ENCODE data around the gene SIAH3. TPM values are rescaled to one million over a fixed set of nuclear protein-coding genes. Genes with fewer than 3 reads are reported as not detected.

The SIAH3 gene
- total and polyA plus RNA-seq, 7 experiments from 2014 or later: 0.13 to 2.6 (median 0.34) TPM

DNA sequence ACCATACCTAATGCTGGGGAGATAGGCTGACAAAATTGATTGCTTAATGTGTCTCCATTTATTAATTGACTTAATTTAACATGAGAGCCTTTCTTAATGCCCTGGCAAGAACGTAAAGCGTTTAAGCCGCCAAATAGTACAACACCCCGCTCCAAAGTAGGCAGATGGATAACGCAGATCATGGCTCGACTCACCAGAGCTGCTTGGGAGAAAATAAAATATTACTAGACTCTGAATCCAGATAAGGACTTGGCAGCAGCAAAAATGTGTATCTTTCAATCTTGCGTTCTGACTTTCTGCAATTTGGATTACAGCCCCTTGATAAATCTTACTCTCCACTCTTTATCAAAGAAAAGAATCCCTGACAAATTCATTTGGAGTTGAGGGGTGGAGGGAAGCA lies 403 bp upstream of the SIAH3 start:
- peak overlapping the region; percentile 75 to 94 (median 90) for H3K4me3 Mint-ChIP-seq
- POLR2A ChIA-PET: no interaction called here
- DNase-seq (no peak), ATAC-seq (no peak)
- H3K4me1 Mint-ChIP-seq: peaks cover 31 to 50% (median 49%) of the 10 kb centered on the region in 7 donors
- peaks cover 0 to 4% of the 10 kb centered on the region in 2 donors for H3K27me3 ChIP-seq (ENCODE audit: control insufficient read depth in 2 of 2, insufficient read depth in 2 of 2, low read length in 2 of 2)
- peaks cover 0 to 4% (median 0%) of the 10 kb centered on the region in 3 experiments for H3K9me3 ChIP-seq (ENCODE audit: control insufficient read depth in 2 of 3, low read length in 3 of 3)
- H3K4me3 ChIP-seq (ENCODE audit: low read length): no peak overlapping the region
- intact Hi-C loops (cut with micrococcal nuclease): loop anchor here in 1 of 2 donors (5.0 kb wide), 1 partner anchor 115 kb away; no protein-coding TSS in a partner anchor
- no peak overlapping the region for H3K27ac ChIP-seq (ENCODE audit: low read depth, low read length)
- CTCF ChIA-PET: no interaction called here
- no peaks in the 10 kb centered on the region for H3K36me3 ChIP-seq (ENCODE audit: control insufficient read depth in 2 of 3, insufficient read depth in 3 of 3, low read length in 3 of 3)
- H3K4me1 ChIP-seq (ENCODE audit: control insufficient read depth in 2 of 2, insufficient read depth in 2 of 2, low read length in 2 of 2): peaks cover 26 to 38% of the 10 kb centered on the region in 2 donors
- H3K9me3 Mint-ChIP-seq: peaks cover 0 to 13% (median 5%) of the 10 kb centered on the region in 11 donors
- H3K27me3 Mint-ChIP-seq: peaks cover 0 to 75% (median 5%) of the 10 kb centered on the region in 5 donors
- peaks cover 0 to 4% (median 0%) of the 10 kb centered on the region in 5 donors for H3K36me3 Mint-ChIP-seq
- peak overlapping the region in 8 of 9 donors; percentile 72 to 96 (median 90) for H3K27ac Mint-ChIP-seq

DNA sequence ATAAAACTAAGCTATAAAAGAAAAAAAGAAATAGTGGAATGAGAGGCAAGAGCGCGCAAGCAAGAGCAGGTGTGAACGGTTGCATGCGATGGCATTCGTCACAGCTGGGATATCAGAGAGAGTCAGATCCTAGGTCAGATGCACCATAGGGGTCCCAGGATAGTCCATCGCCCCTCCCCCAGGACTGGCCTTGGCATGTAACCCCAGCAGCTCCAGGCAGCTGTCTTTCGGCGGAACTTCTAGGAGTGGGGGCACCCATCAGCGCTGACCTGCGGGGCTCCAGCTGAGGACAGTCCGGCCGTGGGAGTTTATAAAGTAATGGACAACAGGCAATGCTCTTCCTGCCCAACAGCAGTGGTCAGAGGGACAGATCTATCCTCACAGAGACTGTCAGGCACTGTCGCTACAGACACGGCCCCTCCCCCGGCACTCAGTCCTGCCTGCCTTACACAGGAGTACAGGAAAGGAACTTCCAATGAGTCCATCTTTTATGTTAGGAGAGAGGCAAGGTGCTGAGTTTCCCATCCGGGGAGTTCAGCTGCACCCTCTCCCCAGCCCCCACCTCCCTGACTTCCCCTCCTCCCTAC lies 1.4 kb downstream of the SIAH3 start:
- H3K36me3 Mint-ChIP-seq: peaks cover 0 to 4% (median 0%) of the 10 kb centered on the region in 5 donors
- POLR2A ChIA-PET: interaction anchor here (2.5 kb wide), 1 partner anchor 9 kb away, joined by 20 read pairs; no protein-coding TSS in a partner anchor
- H3K4me3 Mint-ChIP-seq: peak overlapping the region; percentile 75 to 94 (median 90)
- CTCF ChIA-PET: no interaction called here
- peak in 1 of 9 donors; percentile 6 for DNase-seq
- H3K36me3 ChIP-seq (ENCODE audit: control insufficient read depth in 2 of 3, insufficient read depth in 3 of 3, low read length in 3 of 3): no peaks in the 10 kb centered on the region
- H3K27me3 Mint-ChIP-seq: peaks cover 0 to 65% (median 5%) of the 10 kb centered on the region in 5 donors
- peaks cover 0 to 4% (median 0%) of the 10 kb centered on the region in 3 experiments for H3K9me3 ChIP-seq (ENCODE audit: control insufficient read depth in 2 of 3, low read length in 3 of 3)
- H3K27me3 ChIP-seq (ENCODE audit: control insufficient read depth in 2 of 2, insufficient read depth in 2 of 2, low read length in 2 of 2): no peaks in the 10 kb centered on the region
- peak overlapping the region in 8 of 9 donors; percentile 9 to 96 (median 87) for H3K27ac Mint-ChIP-seq
- peaks cover 0 to 13% (median 5%) of the 10 kb centered on the region in 11 donors for H3K9me3 Mint-ChIP-seq
- peaks cover 29 to 45% of the 10 kb centered on the region in 2 donors for H3K4me1 ChIP-seq (ENCODE audit: control insufficient read depth in 2 of 2, insufficient read depth in 2 of 2, low read length in 2 of 2)
- intact Hi-C loops (cut with micrococcal nuclease): loop anchor here in 1 of 2 donors (5.0 kb wide), 1 partner anchor 117 kb away; no protein-coding TSS in a partner anchor
- ATAC-seq: no peak
- peak overlapping the region; percentile 57 for H3K4me3 ChIP-seq (ENCODE audit: low read length)
- peaks cover 38 to 64% (median 61%) of the 10 kb centered on the region in 7 donors for H3K4me1 Mint-ChIP-seq
- H3K27ac ChIP-seq (ENCODE audit: low read depth, low read length): no peak overlapping the region

DNA sequence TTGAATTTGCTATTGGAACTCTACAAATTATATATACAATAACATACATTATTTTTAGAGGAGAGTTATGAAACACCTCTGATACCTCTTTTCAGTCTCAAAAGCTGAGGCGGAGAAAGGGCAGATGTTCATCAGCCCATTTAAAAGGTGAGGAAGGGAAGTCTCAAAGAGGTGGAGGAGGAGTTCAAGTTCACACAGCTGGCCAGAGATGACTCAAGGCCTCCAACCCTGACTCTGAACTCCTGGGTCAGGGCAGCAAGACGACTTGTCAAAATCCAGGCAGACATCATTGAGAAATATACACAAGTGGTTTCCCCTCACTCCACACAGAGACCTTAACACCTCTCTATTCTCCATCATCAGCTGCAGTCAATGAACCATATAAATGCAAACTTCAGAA lies 2.1 kb downstream of the SIAH3 start:
- ATAC-seq: no peak
- Histone ChIP-seq H3K4me1 (ENCODE audit: control insufficient read depth in 2 of 2, insufficient read depth in 2 of 2, low read length in 2 of 2) (peaks cover 29 to 45% of the 10 kb centered on the region in 2 donors), H3K9me3 (ENCODE audit: control insufficient read depth in 2 of 3, low read length in 3 of 3) (peaks cover 0 to 4% (median 0%) of the 10 kb centered on the region in 3 experiments), H3K27ac (ENCODE audit: low read depth, low read length) (no peak overlapping the region), H3K27me3 (ENCODE audit: control insufficient read depth in 2 of 2, insufficient read depth in 2 of 2, low read length in 2 of 2) (no peaks in the 10 kb centered on the region), H3K36me3 (ENCODE audit: control insufficient read depth in 2 of 3, insufficient read depth in 3 of 3, low read length in 3 of 3) (no peaks in the 10 kb centered on the region), H3K4me3 (ENCODE audit: low read length) (no peak overlapping the region)
- DNase-seq: no peak
- Mint-ChIP-seq H3K27me3 (peaks cover 0 to 62% (median 5%) of the 10 kb centered on the region in 5 donors), H3K27ac (peak overlapping the region in 8 of 9 donors; percentile 9 to 96 (median 72)), H3K4me1 (peaks cover 38 to 64% (median 61%) of the 10 kb centered on the region in 7 donors), H3K4me3 (peak overlapping the region in 9 of 10 donors; percentile 50 to 94 (median 91)), H3K36me3 (peaks cover 0 to 4% (median 0%) of the 10 kb centered on the region in 5 donors), H3K9me3 (peaks cover 0 to 6% (median 5%) of the 10 kb centered on the region in 11 donors)
- intact Hi-C loops (cut with micrococcal nuclease): loop anchor here (1.0 to 10.0 kb wide), 4 partner anchors 37 to 705 kb away; partner anchors contain the start of genes LRCH1 (in 1 of the 2) and ZC3H13 (in 1 of the 2)
- CTCF ChIA-PET: interaction anchor here (0.6 to 1.7 kb wide), 2 partner anchors 29 to 42 kb away, joined by 3 to 5 read pairs; no protein-coding TSS in a partner anchor
- POLR2A ChIA-PET: interaction anchor here (0.7 to 2.5 kb wide), 3 partner anchors 8 to 402 kb away, joined by 3 to 20 read pairs (median 3); no protein-coding TSS in a partner anchor

DNA sequence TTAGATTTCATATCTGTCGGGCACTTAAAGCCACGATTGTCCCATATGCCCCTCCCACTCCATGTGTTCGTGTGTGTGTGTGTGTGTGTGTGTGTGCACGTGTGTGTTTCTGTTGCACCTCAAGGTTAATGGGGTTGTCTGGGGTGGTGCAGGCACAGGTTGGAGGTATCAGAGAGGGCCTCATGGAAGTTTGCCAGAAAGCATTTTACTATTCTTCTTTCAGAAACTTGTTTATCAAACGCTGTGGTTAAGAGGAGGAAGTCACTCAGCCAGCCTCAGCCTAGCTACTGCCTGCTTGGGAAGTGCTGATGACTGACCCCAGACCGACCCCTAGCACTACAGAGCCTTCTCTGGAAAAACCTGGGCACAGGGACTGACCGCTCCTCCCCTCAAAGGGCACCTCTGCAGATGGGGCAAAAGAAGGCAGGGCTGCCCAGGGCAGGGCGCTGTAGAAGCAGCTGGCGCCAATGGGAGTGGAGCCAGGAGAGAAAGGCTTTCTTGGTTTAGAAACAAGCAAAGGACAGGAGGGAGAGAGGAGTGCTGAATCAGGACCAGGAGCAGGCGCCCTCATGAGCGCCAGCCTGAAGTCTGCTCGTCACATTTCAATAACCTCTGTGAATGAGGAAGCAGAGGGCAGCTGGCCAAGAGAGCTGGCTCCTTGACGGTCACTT lies 3.9 kb downstream of the SIAH3 start:
- peak overlapping the region; percentile 19 for H3K27ac ChIP-seq (ENCODE audit: low read depth, low read length)
- intact Hi-C loops (cut with micrococcal nuclease): loop anchor here (5.0 to 10.0 kb wide), 3 partner anchors 35 to 707 kb away; partner anchors contain the start of gene LRCH1 (in 1 of the 2)

DNA sequence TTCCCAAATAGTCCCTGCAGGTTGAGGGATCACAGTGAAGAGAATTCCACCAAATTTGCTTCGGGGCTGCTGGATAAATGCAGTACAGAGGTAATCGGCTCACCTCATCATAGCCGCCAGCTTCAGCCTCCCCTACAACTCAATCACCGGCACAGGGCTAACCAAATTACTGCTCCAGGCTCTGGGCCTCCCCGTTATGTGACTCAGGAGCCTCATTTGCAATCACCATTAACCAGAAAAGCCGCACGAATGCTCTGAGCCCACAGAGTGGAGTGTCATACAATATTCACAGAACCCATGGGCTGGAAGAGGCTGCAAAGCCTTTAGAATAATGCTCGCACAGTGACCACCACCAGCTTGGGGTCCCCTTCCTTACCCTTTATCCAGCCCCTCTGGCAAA lies 4.9 kb downstream of the SIAH3 start:
- Histone ChIP-seq H3K4me3 (ENCODE audit: low read length) (peak overlapping the region; percentile 11), H3K4me1 (ENCODE audit: control insufficient read depth in 2 of 2, insufficient read depth in 2 of 2, low read length in 2 of 2) (peaks cover 29 to 45% of the 10 kb centered on the region in 2 donors), H3K27ac (ENCODE audit: low read depth, low read length) (no peak overlapping the region), H3K9me3 (ENCODE audit: control insufficient read depth in 2 of 3, low read length in 3 of 3) (no peaks in the 10 kb centered on the region), H3K27me3 (ENCODE audit: control insufficient read depth in 2 of 2, insufficient read depth in 2 of 2, low read length in 2 of 2) (no peaks in the 10 kb centered on the region), H3K36me3 (ENCODE audit: control insufficient read depth in 2 of 3, insufficient read depth in 3 of 3, low read length in 3 of 3) (no peaks in the 10 kb centered on the region)
- peaks cover 0 to 3% (median 0%) of the 10 kb centered on the region in 5 donors for H3K36me3 Mint-ChIP-seq
- H3K9me3 Mint-ChIP-seq: no peaks in the 10 kb centered on the region
- H3K4me3 Mint-ChIP-seq: peak overlapping the region in 5 of 10 donors; percentile 10 to 79 (median 66)
- CTCF ChIA-PET: no interaction called here
- DNase-seq: no peak
- POLR2A ChIA-PET: interaction anchor here (0.6 to 1.2 kb wide), 5 partner anchors 21 to 878 kb away, joined by 3 to 4 read pairs (median 3); no protein-coding TSS in a partner anchor
- no peak for ATAC-seq
- H3K27ac Mint-ChIP-seq: peak overlapping the region in 5 of 9 donors; percentile 6 to 98 (median 95)
- peaks cover 38 to 62% (median 59%) of the 10 kb centered on the region in 7 donors for H3K4me1 Mint-ChIP-seq
- H3K27me3 Mint-ChIP-seq: peaks cover 0 to 38% (median 5%) of the 10 kb centered on the region in 5 donors
- intact Hi-C loops (cut with micrococcal nuclease): loop anchor here (5.0 to 10.0 kb wide), 3 partner anchors 34 to 708 kb away; partner anchors contain the start of gene LRCH1 (in 1 of the 2)

More for the DNA sequence above, 3.9 kb downstream of the SIAH3 start:
- Mint-ChIP-seq H3K36me3 (peaks cover 0 to 3% (median 0%) of the 10 kb centered on the region in 5 donors), H3K4me3 (peak overlapping the region; percentile 61 to 89 (median 76)), H3K27me3 (peaks cover 0 to 48% (median 5%) of the 10 kb centered on the region in 5 donors), H3K4me1 (peaks cover 38 to 66% (median 61%) of the 10 kb centered on the region in 7 donors), H3K27ac (peak overlapping the region; percentile 14 to 98 (median 90)), H3K9me3 (no peaks in the 10 kb centered on the region)
- H3K36me3 ChIP-seq (ENCODE audit: control insufficient read depth in 2 of 3, insufficient read depth in 3 of 3, low read length in 3 of 3): no peaks in the 10 kb centered on the region
- ChIA-PET POLR2A (interaction anchor here (0.6 to 1.2 kb wide), 6 partner anchors 22 to 879 kb away, joined by 3 to 4 read pairs (median 3); no protein-coding TSS in a partner anchor), CTCF (interaction anchor here (0.6 to 1.7 kb wide), 2 partner anchors 40 to 582 kb away, joined by 4 to 5 read pairs; no protein-coding TSS in a partner anchor)
- H3K4me1 ChIP-seq (ENCODE audit: control insufficient read depth in 2 of 2, insufficient read depth in 2 of 2, low read length in 2 of 2): peaks cover 29 to 45% of the 10 kb centered on the region in 2 donors
- ATAC-seq: peak; percentile 79
- DNase-seq: peak; percentile 15 to 83 (median 78)
- H3K9me3 ChIP-seq (ENCODE audit: control insufficient read depth in 2 of 3, low read length in 3 of 3): no peaks in the 10 kb centered on the region
- no peaks in the 10 kb centered on the region for H3K27me3 ChIP-seq (ENCODE audit: control insufficient read depth in 2 of 2, insufficient read depth in 2 of 2, low read length in 2 of 2)
- H3K4me3 ChIP-seq (ENCODE audit: low read length): peak overlapping the region; percentile 11

DNA sequence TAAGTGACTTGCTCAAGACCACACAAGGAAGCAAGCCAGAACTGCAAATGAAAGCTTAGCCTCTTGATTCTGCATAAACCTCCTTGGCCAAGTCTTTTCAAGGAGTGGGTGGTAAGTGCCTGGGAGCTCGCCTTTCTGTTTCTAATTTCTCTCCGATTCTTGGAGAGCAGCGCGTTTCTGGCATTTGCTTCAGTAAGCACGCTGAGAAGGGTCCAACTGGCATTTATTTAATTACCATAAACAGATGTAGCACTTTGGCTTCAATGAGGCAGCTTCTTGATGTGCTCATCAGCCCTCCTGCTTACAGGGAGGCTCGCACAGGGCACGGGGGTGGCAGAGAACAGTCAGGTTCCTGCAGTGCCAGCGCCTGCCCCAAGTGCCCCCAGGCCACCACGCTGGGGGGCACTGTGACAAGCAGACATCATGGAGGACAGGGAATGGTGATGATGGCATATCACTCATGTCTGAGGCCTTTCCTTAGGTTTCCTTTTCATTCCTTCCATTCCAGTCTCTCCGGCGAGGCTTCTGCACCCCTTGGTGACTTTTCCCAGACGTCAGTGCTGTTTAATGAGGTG lies 13.3 kb downstream of the SIAH3 start:
- CTCF ChIA-PET: no interaction called here
- peaks cover 0 to 3% (median 0%) of the 10 kb centered on the region in 5 donors for H3K27me3 Mint-ChIP-seq
- intact Hi-C loops (cut with micrococcal nuclease): no loop called here
- Histone ChIP-seq H3K4me3 (ENCODE audit: low read length) (no peak overlapping the region), H3K36me3 (ENCODE audit: control insufficient read depth in 2 of 3, insufficient read depth in 3 of 3, low read length in 3 of 3) (no peaks in the 10 kb centered on the region), H3K27me3 (ENCODE audit: control insufficient read depth in 2 of 2, insufficient read depth in 2 of 2, low read length in 2 of 2) (no peaks in the 10 kb centered on the region), H3K9me3 (ENCODE audit: control insufficient read depth in 2 of 3, low read length in 3 of 3) (no peaks in the 10 kb centered on the region), H3K27ac (ENCODE audit: low read depth, low read length) (no peak overlapping the region), H3K4me1 (ENCODE audit: control insufficient read depth in 2 of 2, insufficient read depth in 2 of 2, low read length in 2 of 2) (no peaks in the 10 kb centered on the region)
- no peaks in the 10 kb centered on the region for H3K9me3 Mint-ChIP-seq
- no peak overlapping the region for H3K4me3 Mint-ChIP-seq
- POLR2A ChIA-PET: no interaction called here
- H3K27ac Mint-ChIP-seq: peak overlapping the region in 1 of 9 donors; percentile 2
- peaks cover 0 to 6% (median 0%) of the 10 kb centered on the region in 7 donors for H3K4me1 Mint-ChIP-seq
- DNase-seq (no peak), ATAC-seq (no peak)
- no peaks in the 10 kb centered on the region for H3K36me3 Mint-ChIP-seq

All from naive thymus-derived CD4-positive, alpha-beta T cell (primary cell).